Activated naive CD4-positive, alpha-beta T cell treated with anti-CD3 and anti-CD28 coated beads, Interleukin-2, amount 50 U/mL, for 16 hours (primary cell): ENCODE data around the gene BSPRY.
"Not testable (repeated sequence)": the region's sequence is repeated elsewhere in the genome, so short reads cannot be mapped to it uniquely, and the experiment has no call there.

Source experiments
- DNase-seq: peaks from one replicate; pipeline ENCODE4 v3.0.0-alpha.2; 2020

BSPRY gene

GRCh38 chr9:113398796-113399195 lies 49.5 kb downstream of the BSPRY start:
- DNase-seq, result no peak

DNA sequence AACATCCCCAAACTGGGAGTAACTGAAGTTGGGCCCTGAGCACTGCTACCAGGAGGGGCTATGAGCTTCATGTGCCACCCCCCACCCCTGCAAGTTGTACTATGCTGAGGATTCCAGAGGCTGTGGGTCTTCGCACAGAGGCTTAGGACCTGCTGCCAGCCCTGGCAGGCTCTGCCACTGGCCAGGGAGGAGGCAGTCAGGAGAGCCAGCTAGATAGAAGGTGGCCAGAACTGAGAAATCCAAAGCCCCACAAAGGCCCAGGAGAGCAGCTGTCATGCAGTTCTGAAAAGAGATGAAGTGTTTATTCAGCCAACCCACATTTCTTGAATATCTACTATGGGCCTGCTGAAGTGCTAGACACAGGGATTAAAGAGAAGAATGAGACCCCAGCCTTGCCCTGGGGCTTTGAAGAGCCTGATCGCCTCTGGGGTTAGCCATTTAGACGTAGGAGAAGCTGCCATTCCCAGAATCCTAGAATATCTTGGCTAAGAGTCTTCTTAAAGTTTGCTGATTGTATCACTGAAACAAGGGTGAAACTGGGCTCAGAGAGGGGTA lies 50.4 kb downstream of the BSPRY start:
- no peak for DNase-seq

DNA sequence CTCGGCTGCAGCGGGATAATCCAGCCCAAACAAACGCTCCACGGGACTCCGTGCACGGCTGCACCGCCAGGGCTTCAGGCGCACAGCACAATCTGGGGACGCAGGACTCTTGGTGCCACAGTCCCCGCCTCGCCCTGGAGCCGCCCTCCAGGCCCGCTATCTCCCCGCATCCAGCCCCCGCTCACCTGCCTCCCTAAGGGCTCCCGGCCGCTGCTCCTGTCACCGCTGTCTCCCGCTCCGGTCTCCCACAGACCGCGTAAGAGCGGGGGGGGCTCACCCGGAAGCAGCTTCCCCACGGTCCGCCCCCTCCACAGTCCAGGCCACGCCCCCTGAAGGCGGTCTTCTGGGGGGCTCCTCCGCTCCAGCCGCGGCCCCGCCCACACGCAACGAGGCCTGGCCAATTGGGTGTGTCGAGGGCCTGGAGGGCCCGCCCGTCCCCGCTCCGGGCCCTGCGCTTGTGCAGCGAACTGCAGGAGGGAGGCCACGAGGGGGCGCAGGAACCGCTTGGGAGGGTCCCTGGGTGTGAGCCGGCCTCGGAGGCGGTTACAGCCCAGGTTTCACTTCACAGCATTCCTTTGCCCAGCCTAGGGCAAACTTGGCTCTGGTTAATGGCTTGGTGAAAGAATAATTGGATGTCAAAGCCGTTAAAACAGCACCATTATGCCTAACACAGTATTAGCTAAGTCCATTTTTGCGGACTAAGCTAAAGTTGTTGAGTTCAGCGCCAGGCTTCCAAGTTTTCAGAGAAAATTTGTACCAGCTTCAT lies 51.9 kb downstream of the BSPRY start, which contains the start of gene ALAD:
ALAD (minus strand) TSS at position 258 of the 766 bp plus-strand sequence. CDS start 7,725 bp downstream, outside the sequence.
- peak; percentile 100 for DNase-seq

GRCh38 chr9:113403646-113404045 lies 54.3 kb downstream of the BSPRY start:
- DNase-seq, result no peak

DNA sequence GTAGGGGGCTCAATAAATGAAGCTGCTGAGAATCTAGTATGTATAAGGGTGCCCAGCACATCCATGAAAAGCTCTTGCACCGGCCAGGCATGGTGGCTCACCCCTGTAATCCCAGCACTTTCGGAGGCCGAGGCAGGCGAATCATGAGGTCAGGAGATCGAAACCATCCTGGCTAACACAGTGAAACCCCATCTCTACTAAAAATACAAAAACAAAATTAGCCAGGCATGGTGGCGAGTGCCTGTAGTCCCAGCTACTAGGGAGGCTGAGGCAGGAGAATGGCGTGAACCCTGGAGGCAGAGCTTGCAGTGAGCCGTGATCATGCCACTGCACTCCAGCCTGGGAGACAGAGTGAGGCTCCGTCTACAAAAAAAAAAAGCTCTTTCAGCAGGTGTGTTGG lies 57.0 kb downstream of the BSPRY start:
- not testable (repeated sequence) for DNase-seq

DNA sequence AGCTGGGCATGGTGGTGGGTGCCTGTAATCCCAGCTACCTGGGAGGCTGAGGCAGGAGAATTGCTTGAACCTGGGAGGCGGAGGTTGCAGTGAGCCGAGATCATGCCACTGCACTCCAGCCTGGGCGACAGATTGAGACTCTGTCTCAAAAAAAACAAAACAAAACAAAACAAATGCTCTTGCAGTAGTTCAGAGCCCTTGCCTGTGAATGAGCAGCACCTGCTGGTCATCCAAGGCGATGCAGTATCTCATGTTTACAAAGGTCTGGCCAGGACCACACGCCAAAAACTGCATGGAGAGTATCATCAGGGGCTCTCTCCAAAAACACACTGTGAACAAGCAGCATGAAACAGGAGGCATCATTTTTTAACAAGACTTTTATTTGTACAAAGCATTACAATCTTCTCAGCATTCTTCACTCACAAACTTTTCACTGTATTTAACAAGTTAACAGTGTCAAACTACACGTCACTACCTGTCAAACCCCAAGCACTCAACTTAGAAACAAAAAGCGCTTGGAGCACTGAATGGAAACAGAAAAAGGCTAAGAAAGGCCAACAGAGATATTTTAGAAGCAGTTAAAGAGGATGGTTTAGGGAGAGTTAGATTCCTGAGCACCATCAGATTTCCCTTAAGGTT lies 57.7 kb downstream of the BSPRY start:
- DNase-seq, result peak; percentile 57

DNA sequence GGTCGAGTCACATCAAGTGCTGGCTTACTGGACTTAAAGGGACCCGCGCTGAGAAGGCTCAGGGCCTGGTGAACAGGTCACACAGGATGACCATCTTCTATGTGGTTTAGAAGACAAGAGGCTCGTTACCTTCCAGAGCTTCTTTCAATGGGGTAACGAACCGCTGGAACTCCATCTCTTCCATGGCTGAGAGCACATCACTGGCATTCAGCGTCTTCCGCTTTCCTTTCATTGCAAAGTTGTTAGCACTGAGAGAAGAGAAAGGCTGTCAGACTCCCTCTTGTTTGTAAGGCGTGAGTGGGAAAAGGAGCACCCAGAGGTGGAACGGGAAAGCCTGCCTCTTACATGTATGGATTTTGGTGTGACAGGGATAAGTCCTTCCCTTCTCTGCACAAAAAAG lies 60.1 kb downstream of the BSPRY start:
- no peak for DNase-seq

- no peak for DNase-seq
These were observed 60.5 kb downstream of the BSPRY start for GRCh38 chr9:113409883-113410206.

DNA sequence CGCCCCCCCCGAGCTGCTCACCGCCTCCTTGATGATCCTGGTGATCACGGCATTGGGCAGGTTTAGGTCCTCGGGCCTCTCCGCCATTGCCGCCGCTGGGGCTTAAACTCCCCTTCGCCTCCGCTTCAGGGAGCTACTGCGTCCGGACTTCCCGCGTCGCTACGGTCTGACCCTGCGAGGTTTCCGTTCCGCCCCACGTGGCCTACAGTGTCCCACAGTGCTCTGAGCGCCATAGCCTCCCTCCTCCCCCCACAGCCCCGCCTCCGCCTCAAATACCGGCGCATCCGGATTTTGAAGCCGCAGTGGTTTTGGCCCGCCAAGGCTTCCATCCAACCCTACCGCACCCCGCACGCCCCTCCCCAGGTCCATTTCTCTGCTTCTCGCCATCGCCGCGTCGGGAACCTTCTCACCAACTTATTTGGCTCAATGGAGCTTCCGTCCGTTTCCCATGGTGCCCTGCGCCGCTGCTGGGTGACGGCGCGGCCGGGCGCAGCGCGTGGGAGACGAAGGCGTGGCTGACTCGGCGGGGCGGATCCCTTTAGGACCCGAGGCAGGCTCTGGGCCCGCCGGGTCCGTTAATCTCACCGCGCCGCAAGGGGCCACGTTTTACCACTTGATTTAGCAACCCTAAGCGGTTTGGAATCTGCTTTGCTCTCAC lies 61.0 kb downstream of the BSPRY start, which contains the start of the genes C9orf43 and POLE3:
C9orf43 (plus strand) TSS at position 541 of the 658 bp plus-strand sequence. CDS start 2,747 bp downstream, outside the sequence.
POLE3 (minus strand) TSS at position 469 of the 658 bp plus-strand sequence; CDS start at position 87, 382 bp downstream.
- DNase-seq, result peak; percentile 97

- DNase-seq, result no peak
These were observed 66.9 kb downstream of the BSPRY start for GRCh38 chr9:113416149-113416721.

DNA sequence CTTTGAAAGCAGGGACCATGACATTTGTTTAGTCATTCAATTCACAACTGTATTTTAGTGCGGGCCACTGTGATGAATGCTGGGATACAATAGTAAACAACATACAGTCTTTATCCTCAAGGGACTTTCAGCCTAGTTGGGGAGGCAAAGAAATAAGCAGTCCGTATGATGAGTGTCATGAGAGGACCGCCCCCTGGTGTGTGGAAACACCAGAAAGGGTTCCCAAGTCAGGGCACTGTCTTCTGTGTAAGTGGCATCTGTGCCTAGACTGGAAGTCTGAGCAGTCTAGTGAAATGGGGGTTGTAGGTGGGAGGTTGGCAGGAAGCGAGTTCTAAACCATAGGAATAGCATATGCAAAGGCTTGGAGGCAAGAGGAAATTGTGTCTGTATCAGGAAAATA lies 68.0 kb downstream of the BSPRY start:
- no peak for DNase-seq
